HG03060 (cell line): ENCODE results near the gene RNF31.
"Not testable (repeated sequence)": the region's sequence is repeated elsewhere in the genome, so short reads cannot be mapped to it uniquely, and the experiment has no call there.

Source experiments
- ATAC-seq: cut with Tn5 transposase; IDR thresholded peaks from one replicate; pipeline ENCODE4 v1.9.1; 2021; ENCODE audit warnings: low read depth, moderate number of reproducible peaks; ENCODE audit not compliant: unreplicated experiment

RNF31 gene

GRCh38 chr14:24146978-24147760 lies at the start of gene RNF31:
TSS of gene RNF31 (plus strand) at chr14:24147498. CDS start at chr14:24147699, 201 bp downstream.
- peak; percentile 56 for ATAC-seq

GRCh38 chr14:24098229-24098926 lies 48.9 kb upstream of the RNF31 start:
- no peak for ATAC-seq

GRCh38 chr14:24098927-24099813 lies 48.1 kb upstream of the RNF31 start:
- no peak for ATAC-seq

GRCh38 chr14:24100197-24100981 lies 46.9 kb upstream of the RNF31 start:
- no peak for ATAC-seq

- no peak for ATAC-seq
Measured at GRCh38 chr14:24100982-24101494, 46.3 kb upstream of the RNF31 start.

GRCh38 chr14:24102357-24103048 lies 44.8 kb upstream of the RNF31 start:
- no peak for ATAC-seq

GRCh38 chr14:24103451-24103850 lies 43.8 kb upstream of the RNF31 start:
- ATAC-seq = no peak

GRCh38 chr14:24105609-24106239 lies 41.6 kb upstream of the RNF31 start:
- not testable (repeated sequence) for ATAC-seq

- no peak for ATAC-seq
Measured at GRCh38 chr14:24106672-24107271, 40.5 kb upstream of the RNF31 start.

GRCh38 chr14:24108336-24108874 lies 38.9 kb upstream of the RNF31 start:
- ATAC-seq = no peak

- no peak for ATAC-seq
Measured at GRCh38 chr14:24110060-24110459, 37.2 kb upstream of the RNF31 start.

- ATAC-seq = no peak
Measured at GRCh38 chr14:24110523-24110922, 36.8 kb upstream of the RNF31 start.

- ATAC-seq = no peak
Measured at GRCh38 chr14:24113379-24113800, 33.9 kb upstream of the RNF31 start.

GRCh38 chr14:24113801-24114531 lies 33.3 kb upstream of the RNF31 start:
- peak; percentile 18 for ATAC-seq

- ATAC-seq = peak; percentile 81
Measured at GRCh38 chr14:24114532-24115421, 32.5 kb upstream of the RNF31 start, which contains the start of the genes DCAF11 and NRL. TSS of gene DCAF11 (plus strand) at chr14:24114777. CDS start at chr14:24115595, 818 bp downstream. TSS of gene NRL (minus strand) at chr14:24114949. CDS start at chr14:24082848, 32,101 bp downstream.

GRCh38 chr14:24115422-24116127 lies 31.7 kb upstream of the RNF31 start:
- no peak for ATAC-seq
